Transverse colon (tissue), 4 donors: ENCODE results near the gene ALDH7A1. TPM values are rescaled to one million over a fixed set of nuclear protein-coding genes. Genes with fewer than 3 reads are reported as not detected.
"Not testable (repeated sequence)": the region's sequence is repeated elsewhere in the genome, so short reads cannot be mapped to it uniquely, and the experiment has no call there.

ENCODE experiments used
- DNase-seq: peaks from one replicate; pipeline ENCODE4 v3.0.0-alpha.2; 2019
- H3K27ac ChIP-seq, 4 donors: fragments of 200-600 bp; sonication (generic); 2 replicates each; pipeline ENCODE4 v1.5.1; 2016 to 2018; ENCODE audit warnings: inconsistent platforms in 4 of 4
- H3K27me3 ChIP-seq: fragments of 200-600 bp; sonication (generic); 2 replicates; pipeline ENCODE4 v1.5.1; 2017; ENCODE audit warnings: inconsistent platforms
- H3K36me3 ChIP-seq, 4 donors: fragments of 200-600 bp; sonication (generic); 2 replicates each; pipeline ENCODE4 v1.5.1; 2017 to 2019; ENCODE audit warnings: inconsistent platforms in 4 of 4
- H3K4me1 ChIP-seq, 4 donors: fragments of 200-600 bp; sonication (generic); 2 replicates each; pipeline ENCODE4 v1.5.1; 2017 to 2020; ENCODE audit warnings: inconsistent platforms in 4 of 4
- H3K4me3 ChIP-seq, 4 donors: fragments of 200-600 bp; sonication (generic); 1 replicate in 1 of 4; 2 replicates in 3 of 4; pipeline versions ENCODE4 v1.5.1 to v1.6.1; 2017 to 2019; ENCODE audit warnings: inconsistent platforms in 4 of 4
- H3K9me3 ChIP-seq, 2 donors: fragments of 200-600 bp; sonication (generic); 2 replicates each; pipeline ENCODE4 v1.5.1; 2017 to 2019; ENCODE audit warnings: inconsistent platforms in 2 of 2
- EP300 ChIP-seq: sonication (generic); formaldehyde crosslinking; IDR thresholded peaks from one replicate; pipeline ENCODE4 v1.6.1; 2017; ENCODE audit warnings: antibody characterized with exemption, low read depth
- POLR2A ChIP-seq: fragments of 450-650 bp; IDR thresholded peaks from one replicate; pipeline ENCODE4 v1.6.1; 2016; ENCODE audit warnings: antibody characterized with exemption, mild to moderate bottlenecking, moderate library complexity
- POLR2AphosphoS5 ChIP-seq, 3 donors: sonication (generic); formaldehyde crosslinking; IDR thresholded peaks; one replicate each; pipeline ENCODE4 v1.6.1; 2016; ENCODE audit warnings: antibody characterized with exemption in 3 of 3
- WGBS, 2 donors: methylation state at CpG; one replicate each; pipeline ENCODE4 v1.1.5; 2018; ENCODE audit warnings: low coverage in 1 of 2; 5-methylcytosine and 5-hydroxymethylcytosine counted together
- in situ Hi-C, 4 donors: fragments of 200-750 bp; cut with MboI; loops; one replicate each; pipeline versions ENCODE4 v1.15.0 to v1.15.1; 2017; ENCODE audit warnings: low sequenced_read_pairs in 3 of 4, low pct_ligation_motif_present in 1 of 4, low pct_unique_long_range_greater_than_20kb in 1 of 4
- intact Hi-C: fragments of 100-400 bp; cut with DNase I; formaldehyde crosslinking; loops from one replicate; pipeline ENCODE4 v1.15.1; 2023; ENCODE audit warnings: low total_unique reads
- total RNA-seq, 4 donors: library from RNA; depleted of rRNA; stranded (reverse); fragments of >200 nt; gene quantifications; one replicate each; pipeline ENCODE4 v1.1.0, GENCODE V29; 2016
- TF ChIP-seq, protein P1 (sequence below), 5 experiments: fragments of 200-600 bp in 3 of 5; fragments of 450-650 bp in 2 of 5; sonication (generic) in 3 of 5; IDR thresholded peaks; 1 replicate in 2 of 5; 2 replicates in 3 of 5; pipeline ENCODE4 v1.5.1; 2016 to 2017; ENCODE audit warnings: antibody characterized with exemption in 5 of 5, inconsistent platforms in 3 of 5, mild to moderate bottlenecking in 2 of 5, moderate library complexity in 1 of 5

Gene ALDH7A1
- total RNA-seq, 4 donors from 2014 or later: 9.8 to 33.3 (median 15.1) TPM

DNA sequence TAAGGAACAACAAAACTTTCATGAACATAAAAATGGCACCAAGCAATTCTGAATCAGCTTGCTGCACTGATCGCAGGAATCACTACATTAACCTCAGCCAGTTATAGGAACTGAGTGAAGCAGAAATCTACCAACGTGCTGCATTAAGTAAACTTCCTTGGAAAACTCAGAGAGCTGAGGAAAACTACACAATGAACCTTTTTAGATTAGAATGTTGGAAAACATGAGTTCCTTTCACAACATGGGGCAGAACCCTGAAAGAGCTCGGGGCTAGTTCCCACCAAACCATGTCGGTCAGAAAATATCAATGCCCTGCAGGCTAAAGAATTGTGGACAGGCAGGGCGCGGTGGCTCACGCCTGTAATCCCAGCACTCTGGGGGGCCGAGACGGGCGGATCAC lies 19.4 kb downstream of the ALDH7A1 start:
- H3K4me1 ChIP-seq: no peaks in the 10 kb centered on the region
- H3K36me3 ChIP-seq: peaks cover 0 to 6% (median under 1%) of the 10 kb centered on the region in 4 donors
- in situ Hi-C loops: no loop called here
- TF ChIP-seq, protein P1, sequence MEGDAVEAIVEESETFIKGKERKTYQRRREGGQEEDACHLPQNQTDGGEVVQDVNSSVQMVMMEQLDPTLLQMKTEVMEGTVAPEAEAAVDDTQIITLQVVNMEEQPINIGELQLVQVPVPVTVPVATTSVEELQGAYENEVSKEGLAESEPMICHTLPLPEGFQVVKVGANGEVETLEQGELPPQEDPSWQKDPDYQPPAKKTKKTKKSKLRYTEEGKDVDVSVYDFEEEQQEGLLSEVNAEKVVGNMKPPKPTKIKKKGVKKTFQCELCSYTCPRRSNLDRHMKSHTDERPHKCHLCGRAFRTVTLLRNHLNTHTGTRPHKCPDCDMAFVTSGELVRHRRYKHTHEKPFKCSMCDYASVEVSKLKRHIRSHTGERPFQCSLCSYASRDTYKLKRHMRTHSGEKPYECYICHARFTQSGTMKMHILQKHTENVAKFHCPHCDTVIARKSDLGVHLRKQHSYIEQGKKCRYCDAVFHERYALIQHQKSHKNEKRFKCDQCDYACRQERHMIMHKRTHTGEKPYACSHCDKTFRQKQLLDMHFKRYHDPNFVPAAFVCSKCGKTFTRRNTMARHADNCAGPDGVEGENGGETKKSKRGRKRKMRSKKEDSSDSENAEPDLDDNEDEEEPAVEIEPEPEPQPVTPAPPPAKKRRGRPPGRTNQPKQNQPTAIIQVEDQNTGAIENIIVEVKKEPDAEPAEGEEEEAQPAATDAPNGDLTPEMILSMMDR (IDR thresholded peaks at IDR 0.05): no peak
- TF ChIP-seq POLR2A: no peak
- no peak for TF ChIP-seq EP300
- no peak for TF ChIP-seq POLR2AphosphoS5 (IDR thresholded peaks at IDR 0.05)
- WGBS, 2 donors: 69 to 86% methylated on average over 2 to 10 of the region's 10 CpGs
- no peak for DNase-seq
- H3K9me3 ChIP-seq: no peaks in the 10 kb centered on the region
- intact Hi-C loops: no loop called here
- no peak overlapping the region for H3K27ac ChIP-seq
- H3K4me3 ChIP-seq: no peak overlapping the region
- H3K27me3 ChIP-seq: no peaks in the 10 kb centered on the region

DNA sequence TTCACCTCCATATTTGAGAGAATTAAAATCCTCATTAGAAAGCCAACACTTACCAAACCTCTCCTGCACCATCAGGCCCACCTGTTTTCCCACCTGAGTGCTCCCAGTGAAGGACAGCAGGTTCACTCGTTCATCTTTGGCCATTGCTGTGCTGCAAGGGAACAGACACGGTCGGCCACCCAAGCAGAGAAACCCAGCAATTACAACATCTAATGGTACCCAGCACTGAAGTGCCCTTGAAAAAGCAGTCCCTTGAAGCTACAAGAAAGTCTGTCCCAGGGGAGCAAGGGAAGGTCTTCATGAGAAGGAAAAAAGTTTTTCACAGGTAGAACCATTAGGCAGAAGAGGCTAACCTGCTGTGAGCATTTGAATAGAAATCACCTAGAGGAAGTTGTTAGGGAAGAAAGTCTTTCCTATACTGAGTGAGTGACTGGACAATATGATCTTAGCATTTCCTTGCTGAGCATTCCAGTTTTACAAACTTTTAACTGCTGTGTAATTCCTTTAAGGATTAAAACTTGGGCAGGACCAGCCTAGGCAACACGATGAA lies 26.7 kb downstream of the ALDH7A1 start:
- in situ Hi-C loops: no loop called here
- Histone ChIP-seq H3K4me1 (no peaks in the 10 kb centered on the region), H3K4me3 (no peak overlapping the region), H3K9me3 (no peaks in the 10 kb centered on the region), H3K27me3 (no peaks in the 10 kb centered on the region), H3K36me3 (peaks cover 0 to 8% (median 3%) of the 10 kb centered on the region in 4 donors), H3K27ac (no peak overlapping the region)
- TF ChIP-seq POLR2AphosphoS5 (IDR thresholded peaks at IDR 0.05) (no peak), POLR2A (no peak), EP300 (no peak)
- TF ChIP-seq, protein P1 (IDR thresholded peaks at IDR 0.05): no peak
- 72 to 81% methylated on average over 4 of the region's 4 CpGs for WGBS, 2 donors
- no peak for DNase-seq
- intact Hi-C loops: no loop called here

DNA sequence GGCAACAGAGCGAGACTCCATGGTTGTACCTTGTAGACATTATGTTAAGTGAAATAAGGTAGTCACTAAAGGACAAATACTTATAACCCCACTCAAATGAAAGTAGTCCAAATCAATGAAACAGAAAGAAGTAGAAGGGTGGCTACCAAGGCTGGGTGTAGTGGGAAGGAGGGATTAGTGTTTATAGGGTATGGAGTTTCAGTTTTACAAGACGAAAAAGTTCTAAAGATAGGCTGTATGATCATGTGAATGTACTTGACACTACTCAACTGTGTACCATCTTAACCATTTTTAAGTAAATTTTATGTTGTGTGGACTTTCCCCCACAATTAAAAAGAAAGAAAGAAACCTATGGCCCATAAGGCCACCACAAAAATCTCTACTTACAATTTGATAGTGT lies 32.2 kb downstream of the ALDH7A1 start:
- WGBS, 2 donors: 77 to 100% methylated on average over 1 to 2 of the region's 2 CpGs
- in situ Hi-C loops: no loop called here
- no peak overlapping the region for H3K27ac ChIP-seq
- intact Hi-C loops: no loop called here
- no peak for TF ChIP-seq EP300
- TF ChIP-seq POLR2AphosphoS5 (IDR thresholded peaks at IDR 0.05): no peak
- TF ChIP-seq POLR2A: no peak
- TF ChIP-seq, protein P1 (IDR thresholded peaks at IDR 0.05): no peak
- peaks cover 0 to 3% (median 0%) of the 10 kb centered on the region in 4 donors for H3K36me3 ChIP-seq
- no peaks in the 10 kb centered on the region for H3K4me1 ChIP-seq
- H3K9me3 ChIP-seq: no peaks in the 10 kb centered on the region
- DNase-seq: no peak
- no peaks in the 10 kb centered on the region for H3K27me3 ChIP-seq
- no peak overlapping the region for H3K4me3 ChIP-seq

DNA sequence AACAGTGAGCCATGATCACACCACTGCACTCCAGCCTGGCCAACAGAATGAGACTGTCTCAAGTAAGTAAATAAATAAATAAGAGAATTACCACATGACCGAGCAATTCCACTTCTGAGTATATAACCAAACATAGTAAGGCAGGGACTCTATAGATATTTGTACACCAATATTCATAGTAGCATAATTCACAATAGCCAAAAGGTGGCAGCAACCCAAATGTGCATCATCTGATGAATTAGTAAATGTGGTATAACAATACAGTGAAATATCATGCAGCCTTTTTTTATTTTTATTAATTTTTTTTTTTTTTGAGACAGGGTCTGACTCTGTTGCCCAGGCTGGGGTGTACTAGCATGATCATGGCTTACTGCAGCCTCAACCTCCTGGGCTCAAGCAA lies 33.1 kb downstream of the ALDH7A1 start:
- TF ChIP-seq POLR2AphosphoS5 (IDR thresholded peaks at IDR 0.05) (no peak), EP300 (no peak), POLR2A (no peak)
- TF ChIP-seq, protein P1 (IDR thresholded peaks at IDR 0.05): no peak
- no peaks in the 10 kb centered on the region for H3K4me1 ChIP-seq
- no peaks in the 10 kb centered on the region for H3K27me3 ChIP-seq
- H3K27ac ChIP-seq: no peak overlapping the region
- DNase-seq: no peak
- peaks cover 0 to 3% (median 1%) of the 10 kb centered on the region in 4 donors for H3K36me3 ChIP-seq
- no peak overlapping the region for H3K4me3 ChIP-seq
- in situ Hi-C loops: no loop called here
- 36 to 59% methylated on average over 1 of the region's 1 CpG for WGBS, 2 donors
- no peaks in the 10 kb centered on the region for H3K9me3 ChIP-seq
- intact Hi-C loops: no loop called here

DNA sequence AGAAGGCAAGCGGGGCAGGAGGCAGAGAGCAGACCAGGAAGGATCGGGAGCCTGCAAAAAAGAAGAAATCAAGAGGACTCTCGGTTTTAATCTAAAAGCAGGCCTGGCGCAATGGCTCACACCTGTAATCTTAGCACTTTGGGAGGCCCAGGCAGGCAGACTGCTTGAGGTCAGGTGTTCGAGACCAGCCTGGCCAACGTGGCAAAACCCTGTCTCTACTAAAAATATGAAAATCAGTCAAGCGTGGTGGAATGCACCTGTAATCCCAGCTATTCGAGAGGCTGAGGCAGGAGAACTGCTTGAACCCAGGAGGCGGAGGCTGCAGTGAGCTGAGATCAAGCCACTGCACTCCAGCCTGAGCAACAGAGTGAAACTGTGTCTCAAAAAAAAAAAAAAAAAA lies 39.9 kb downstream of the ALDH7A1 start:
- DNase-seq, H3K27ac ChIP-seq, H3K27me3 ChIP-seq, H3K9me3 ChIP-seq, H3K4me3 ChIP-seq, in situ Hi-C loops, intact Hi-C loops, H3K4me1 ChIP-seq: not testable (repeated sequence)
- WGBS, 2 donors: 91 to 92% methylated on average over 9 of the region's 9 CpGs
- H3K36me3 ChIP-seq: peaks cover 0 to 25% (median 11%) of the 10 kb centered on the region in 4 donors
